Measurements from ENCODE around the gene STMND1.

Gene STMND1

GRCh38 chr6:17165383-17165782, 63.5 kb downstream of the STMND1 start:
- no peak for DNase-seq (ENCODE audit: low spot score)

GRCh38 chr6:17167327-17167979, 65.6 kb downstream of the STMND1 start:
- DNase-seq (ENCODE audit: low spot score), result no peak

- DNase-seq (ENCODE audit: low spot score), result no peak
These were observed 67.4 kb downstream of the STMND1 start for GRCh38 chr6:17169291-17169690.

GRCh38 chr6:17169711-17170110, 67.9 kb downstream of the STMND1 start:
- DNase-seq (ENCODE audit: low spot score), result no peak

GRCh38 chr6:17172836-17173470, 71.1 kb downstream of the STMND1 start:
- DNase-seq (ENCODE audit: low spot score), result no peak

- DNase-seq (ENCODE audit: low spot score), result no peak
These were observed 76.5 kb downstream of the STMND1 start for GRCh38 chr6:17178326-17178725.

- DNase-seq (ENCODE audit: low spot score), result no peak
These were observed 77.1 kb downstream of the STMND1 start for GRCh38 chr6:17178754-17179529.

GRCh38 chr6:17179530-17180073, 77.8 kb downstream of the STMND1 start:
- no peak for DNase-seq (ENCODE audit: low spot score)
